HCT116 (cell line): ENCODE measurements around the gene DLEU7. TPM values are rescaled to one million over a fixed set of nuclear protein-coding genes. Genes with fewer than 3 reads are reported as not detected.

Experiments used
- ATAC-seq: fragments of 200-7000 bp; cut with Tn5 transposase; 2 replicates; pipeline ENCODE4 v1.9.1; 2020; ENCODE audit warnings: mild to moderate bottlenecking, moderate library complexity
- BruUV-seq: library from RNA; stranded (reverse); fragments of 400-500 nt; replicated peaks from 2 replicates; lab custom pipeline; 2021; lab: Mats Ljungman, UMichigan
- CTCF ChIA-PET: fragments of 300-600 bp; sonication (Branson Sonifier 250); formaldehyde crosslinking; loops from one replicate; lab custom pipeline; 2021; ENCODE audit warnings: antibody characterized with exemption; lab: Charles Lee
- POLR2A ChIA-PET: fragments of 300-600, 350-600 bp; sonication (Branson Sonifier 250); formaldehyde crosslinking; loops from one replicate; lab custom pipeline; 2021; ENCODE audit warnings: antibody characterized with exemption; lab: Charles Lee
- RAD21 ChIA-PET, 2 experiments: fragments of 300-600 bp; sonication (Branson Sonifier 250); formaldehyde crosslinking; loops; one replicate each; lab custom pipeline; 2023; ENCODE audit warnings: low total read pairs in 2 of 2; ENCODE audit not compliant: uncharacterized antibody in 2 of 2, unreplicated experiment in 2 of 2, low non-redundant PET in 1 of 2; lab: Charles Lee
- DNase-seq: peaks from one replicate; pipeline ENCODE4 v3.0.0-alpha.2; 2010; ENCODE audit warnings: low read depth, low spot score
- H2AFZ ChIP-seq: fragments of 200-600 bp; shearing (Covaris generic), sonication (generic); 2 replicates; pipeline ENCODE4 v1.6.1; 2017; ENCODE audit warnings: low read depth, mixed run types, mixed read lengths, antibody characterized with exemption, low read length; ENCODE audit not compliant: poor library complexity, severe bottlenecking
- H3K27ac ChIP-seq: 2 replicates; pipeline ENCODE4 v1.5.1; 2012; ENCODE audit warnings: low read depth, low read length
- H3K27me3 ChIP-seq: fragments of 200-600 bp; sonication (generic); 2 replicates; pipeline ENCODE4 v1.6.1; 2016; ENCODE audit warnings: mixed run types, low read length, mixed read lengths; ENCODE audit not compliant: insufficient read depth
- H3K36me3 ChIP-seq, 2 experiments: fragments of 200-500 bp in 1 of 2; fragments of 200-600 bp in 1 of 2; sonication (Bioruptor generic) in 1 of 2; sonication (generic) in 1 of 2; 2 replicates each; pipeline versions ENCODE4 v1.5.1 to v1.6.1; 2014 to 2016; ENCODE audit warnings: low read length in 2 of 2, inconsistent platforms in 1 of 2, mixed read lengths in 1 of 2, mixed run types in 1 of 2; ENCODE audit not compliant: insufficient read depth in 2 of 2, control insufficient read depth in 1 of 2
- H3K4me1 ChIP-seq, 2 experiments: fragments of 200-600 bp in 1 of 2; sonication (generic) in 1 of 2; 2 replicates each; pipeline versions ENCODE4 v1.5.1 to v1.6.1; 2012 to 2017; ENCODE audit warnings: low read length in 2 of 2, inconsistent platforms in 1 of 2, mild to moderate bottlenecking in 1 of 2, mixed read lengths in 1 of 2, mixed run types in 1 of 2, moderate library complexity in 1 of 2; ENCODE audit not compliant: insufficient read depth in 2 of 2, control insufficient read depth in 1 of 2
- H3K4me2 ChIP-seq: fragments of 200-600 bp; sonication (generic); 2 replicates; pipeline ENCODE4 v1.6.1; 2017; ENCODE audit warnings: mixed run types, low read length, mixed read lengths
- H3K4me3 ChIP-seq, 2 experiments: fragments of 200-600 bp in 1 of 2; sonication (generic) in 1 of 2; replicated peaks in 1 of 2; 2 replicates each; pipeline ENCODE4 v1.5.1; 2011 to 2016; ENCODE audit warnings: low read length in 2 of 2, control low read depth in 1 of 2, low read depth in 1 of 2, mild to moderate bottlenecking in 1 of 2, mixed read lengths in 1 of 2, mixed run types in 1 of 2
- H3K79me2 ChIP-seq: fragments of 200-600 bp; sonication (generic); 2 replicates; pipeline ENCODE4 v1.6.1; 2017; ENCODE audit warnings: mild to moderate bottlenecking, mixed run types, low read length, moderate library complexity, mixed read lengths; ENCODE audit not compliant: insufficient read depth
- H3K9ac ChIP-seq: fragments of 200-600 bp; sonication (generic); 2 replicates; pipeline ENCODE4 v1.6.1; 2016; ENCODE audit warnings: low read length, mixed read lengths
- H3K9me2 ChIP-seq: fragments of 200-600 bp; sonication (generic), shearing (Covaris generic); 2 replicates; pipeline ENCODE4 v1.6.1; 2017; ENCODE audit warnings: mixed run types, mild to moderate bottlenecking, moderate library complexity; ENCODE audit not compliant: insufficient read depth
- H3K9me3 ChIP-seq, 2 experiments: fragments of 200-500 bp in 1 of 2; fragments of 200-600 bp in 1 of 2; sonication (Bioruptor generic) in 1 of 2; sonication (generic) in 1 of 2; 2 replicates each; pipeline ENCODE4 v1.6.1; 2014 to 2017; ENCODE audit warnings: low read length in 2 of 2, mixed read lengths in 2 of 2, inconsistent platforms in 1 of 2, low read depth in 1 of 2, mild to moderate bottlenecking in 1 of 2, mixed run types in 1 of 2, moderate library complexity in 1 of 2; ENCODE audit not compliant: control insufficient read depth in 1 of 2, insufficient read depth in 1 of 2
- H4K20me1 ChIP-seq: fragments of 200-600 bp; sonication (generic), shearing (Covaris generic); 2 replicates; pipeline ENCODE4 v1.6.1; 2017; ENCODE audit warnings: mixed run types, mild to moderate bottlenecking, moderate library complexity; ENCODE audit not compliant: insufficient read depth
- CBX3 ChIP-seq: IDR thresholded peaks from 2 replicates; pipeline ENCODE4 v1.6.1; 2012; ENCODE audit warnings: low read depth
- CEBPB ChIP-seq: IDR thresholded peaks from 2 replicates; pipeline ENCODE4 v1.6.1; 2012; ENCODE audit warnings: low read depth
- EGR1 ChIP-seq: IDR thresholded peaks from 2 replicates; pipeline ENCODE4 v1.6.1; 2012; ENCODE audit warnings: low read depth
- ELF1 ChIP-seq: IDR thresholded peaks from 2 replicates; pipeline ENCODE4 v1.6.1; 2012; ENCODE audit warnings: low read depth, borderline replicate concordance
- EZH2 ChIP-seq: fragments of 200-600 bp; sonication (generic); IDR thresholded peaks from 2 replicates; pipeline ENCODE4 v1.6.1; 2017; ENCODE audit warnings: antibody characterized with exemption, mixed run types
- EZH2phosphoT487 ChIP-seq: fragments of 200-600 bp; IDR thresholded peaks from 2 replicates; pipeline ENCODE4 v1.6.1; 2018; ENCODE audit warnings: antibody characterized with exemption, borderline replicate concordance
- FOSL1 ChIP-seq: IDR thresholded peaks from 2 replicates; pipeline ENCODE4 v1.6.1; 2012; ENCODE audit warnings: low read depth
- POLR2A ChIP-seq: IDR thresholded peaks from 2 replicates; pipeline ENCODE4 v1.7.0; 2011; ENCODE audit warnings: borderline replicate concordance; ENCODE audit not compliant: insufficient read depth, insufficient read length; ENCODE audit errors: extremely low read depth
- POLR2AphosphoS5 ChIP-seq: IDR thresholded peaks from 2 replicates; pipeline ENCODE4 v1.6.1; 2011; ENCODE audit warnings: mild to moderate bottlenecking, low read depth, low read length, moderate library complexity
- RAD21 ChIP-seq: IDR thresholded peaks from 2 replicates; pipeline ENCODE4 v1.6.1; 2012; ENCODE audit warnings: low read depth, mild to moderate bottlenecking
- SIN3A ChIP-seq: IDR thresholded peaks from 2 replicates; pipeline ENCODE4 v1.6.1; 2012; ENCODE audit warnings: low read depth
- SP1 ChIP-seq: IDR thresholded peaks from 2 replicates; pipeline ENCODE4 v1.6.1; 2012; ENCODE audit warnings: low read depth
- SRF ChIP-seq: IDR thresholded peaks from 2 replicates; pipeline ENCODE4 v1.6.1; 2012; ENCODE audit warnings: low read depth
- TCF7L2 ChIP-seq: IDR thresholded peaks from 2 replicates; pipeline ENCODE4 v1.7.0; 2011; ENCODE audit warnings: borderline replicate concordance, inconsistent platforms; ENCODE audit not compliant: insufficient read depth, insufficient read length; ENCODE audit errors: extremely low read depth
- YY1 ChIP-seq: IDR thresholded peaks from 2 replicates; pipeline ENCODE4 v1.6.1; 2011; ENCODE audit warnings: low read length, low read depth, moderate library complexity, mild to moderate bottlenecking; ENCODE audit not compliant: insufficient replicate concordance; ENCODE audit errors: extremely low read depth
- ZNF274 ChIP-seq: fragments of 200-500 bp; sonication (Bioruptor generic); IDR thresholded peaks from 2 replicates; pipeline ENCODE4 v1.6.1; 2014; ENCODE audit warnings: mild to moderate bottlenecking, low read depth, low read length, inconsistent platforms
- intact Hi-C: fragments of 100-400 bp; cut with micrococcal nuclease; formaldehyde crosslinking; loops from 2 replicates; pipeline ENCODE4 v1.10.0; 2022
- total RNA-seq: library from RNA; stranded (reverse); gene quantifications from one replicate; pipeline ENCODE4 v1.2.1, GENCODE V29; 2021; ENCODE audit not compliant: unreplicated experiment
- TF ChIP-seq, protein P1 (sequence below): IDR thresholded peaks from 2 replicates; pipeline ENCODE4 v1.6.1; 2012
- TF ChIP-seq, protein P2 (sequence below): IDR thresholded peaks from 2 replicates; pipeline ENCODE4 v1.6.1; 2012
- TF ChIP-seq, protein P3 (sequence below), 3 experiments: fragments of 200-600 bp in 1 of 3; sonication (generic) in 1 of 3; IDR thresholded peaks in 2 of 3; conservative IDR thresholded peaks in 1 of 3; 2 replicates each; pipeline ENCODE4 v1.5.1; 2012 to 2017; ENCODE audit warnings: low read depth in 2 of 3, low read length in 2 of 3, antibody characterized with exemption in 1 of 3, borderline replicate concordance in 1 of 3, control low read depth in 1 of 3, mild to moderate bottlenecking in 1 of 3, mixed read lengths in 1 of 3, mixed run types in 1 of 3, moderate library complexity in 1 of 3; ENCODE audit not compliant: insufficient read depth in 1 of 3
- TF ChIP-seq, protein P4 (sequence below): IDR thresholded peaks from 2 replicates; pipeline ENCODE4 v1.6.1; 2012; ENCODE audit warnings: low read depth

Gene DLEU7
- total RNA-seq, 1 experiment from 2014 or later: not detected

DNA sequence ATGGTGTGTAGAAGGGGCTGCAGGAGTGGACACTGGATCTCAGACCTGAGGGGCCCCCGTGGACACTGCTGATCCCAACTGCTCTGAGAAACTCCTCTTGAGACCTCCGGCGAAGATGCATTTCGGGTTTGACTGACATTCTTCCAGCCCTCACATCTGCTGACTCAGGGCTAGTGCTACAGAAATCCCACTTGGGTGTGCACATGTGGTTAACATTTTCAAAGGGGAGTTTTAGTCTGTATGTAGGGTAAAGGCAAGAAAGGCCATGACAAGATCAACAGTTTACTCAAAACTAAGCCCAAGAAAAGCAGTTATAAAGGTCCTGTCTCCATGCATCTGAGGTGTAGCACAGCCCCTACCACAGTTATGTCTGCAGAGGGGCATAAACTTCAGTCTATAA, 31.2 kb downstream of the DLEU7 start:
- DNase-seq (no peak), ATAC-seq (no peak)
- H3K79me2 ChIP-seq: no peaks in the 10 kb centered on the region
- H3K36me3 ChIP-seq: no peaks in the 10 kb centered on the region
- H2AFZ ChIP-seq: no peak overlapping the region
- no peaks in the 10 kb centered on the region for H3K27me3 ChIP-seq
- H3K4me2 ChIP-seq: no peak overlapping the region
- BruUV-seq: no TSS peak
- ChIA-PET RAD21 (no interaction called here), CTCF (interaction anchor here (1.5 kb wide), 1 partner anchor 11 kb away, joined by 3 read pairs; no protein-coding TSS in a partner anchor), POLR2A (no interaction called here)
- H4K20me1 ChIP-seq: no peaks in the 10 kb centered on the region
- no peaks in the 10 kb centered on the region for H3K9me3 ChIP-seq
- peaks cover 2% of the 10 kb centered on the region; the same call in 1 of the 2 replicates for H3K9me2 ChIP-seq
- no peaks in the 10 kb centered on the region for H3K4me1 ChIP-seq
- TF ChIP-seq YY1 (no peak), RAD21 (no peak), POLR2AphosphoS5 (no peak), EGR1 (no peak), ELF1 (no peak), EZH2phosphoT487 (no peak), ZNF274 (no peak), SRF (no peak), SIN3A (no peak), FOSL1 (no peak), EZH2 (no peak), CEBPB (no peak), TCF7L2 (no peak), SP1 (no peak), POLR2A (no peak), CBX3 (no peak)
- TF ChIP-seq, protein P1, sequence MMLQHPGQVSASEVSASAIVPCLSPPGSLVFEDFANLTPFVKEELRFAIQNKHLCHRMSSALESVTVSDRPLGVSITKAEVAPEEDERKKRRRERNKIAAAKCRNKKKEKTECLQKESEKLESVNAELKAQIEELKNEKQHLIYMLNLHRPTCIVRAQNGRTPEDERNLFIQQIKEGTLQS: no peak
- TF ChIP-seq, protein P2, sequence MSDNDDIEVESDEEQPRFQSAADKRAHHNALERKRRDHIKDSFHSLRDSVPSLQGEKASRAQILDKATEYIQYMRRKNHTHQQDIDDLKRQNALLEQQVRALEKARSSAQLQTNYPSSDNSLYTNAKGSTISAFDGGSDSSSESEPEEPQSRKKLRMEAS: no peak
- TF ChIP-seq, protein P3, sequence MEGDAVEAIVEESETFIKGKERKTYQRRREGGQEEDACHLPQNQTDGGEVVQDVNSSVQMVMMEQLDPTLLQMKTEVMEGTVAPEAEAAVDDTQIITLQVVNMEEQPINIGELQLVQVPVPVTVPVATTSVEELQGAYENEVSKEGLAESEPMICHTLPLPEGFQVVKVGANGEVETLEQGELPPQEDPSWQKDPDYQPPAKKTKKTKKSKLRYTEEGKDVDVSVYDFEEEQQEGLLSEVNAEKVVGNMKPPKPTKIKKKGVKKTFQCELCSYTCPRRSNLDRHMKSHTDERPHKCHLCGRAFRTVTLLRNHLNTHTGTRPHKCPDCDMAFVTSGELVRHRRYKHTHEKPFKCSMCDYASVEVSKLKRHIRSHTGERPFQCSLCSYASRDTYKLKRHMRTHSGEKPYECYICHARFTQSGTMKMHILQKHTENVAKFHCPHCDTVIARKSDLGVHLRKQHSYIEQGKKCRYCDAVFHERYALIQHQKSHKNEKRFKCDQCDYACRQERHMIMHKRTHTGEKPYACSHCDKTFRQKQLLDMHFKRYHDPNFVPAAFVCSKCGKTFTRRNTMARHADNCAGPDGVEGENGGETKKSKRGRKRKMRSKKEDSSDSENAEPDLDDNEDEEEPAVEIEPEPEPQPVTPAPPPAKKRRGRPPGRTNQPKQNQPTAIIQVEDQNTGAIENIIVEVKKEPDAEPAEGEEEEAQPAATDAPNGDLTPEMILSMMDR (IDR thresholded peaks at IDR 0.05 in 2 of 3, conservative IDR thresholded peaks at IDR 0.05 in 1 of 3; ENCODE audit: borderline replicate concordance in 1 of 3, insufficient read depth in 1 of 3, low read depth in 2 of 3, low read length in 2 of 3): no peak
- TF ChIP-seq, protein P4, sequence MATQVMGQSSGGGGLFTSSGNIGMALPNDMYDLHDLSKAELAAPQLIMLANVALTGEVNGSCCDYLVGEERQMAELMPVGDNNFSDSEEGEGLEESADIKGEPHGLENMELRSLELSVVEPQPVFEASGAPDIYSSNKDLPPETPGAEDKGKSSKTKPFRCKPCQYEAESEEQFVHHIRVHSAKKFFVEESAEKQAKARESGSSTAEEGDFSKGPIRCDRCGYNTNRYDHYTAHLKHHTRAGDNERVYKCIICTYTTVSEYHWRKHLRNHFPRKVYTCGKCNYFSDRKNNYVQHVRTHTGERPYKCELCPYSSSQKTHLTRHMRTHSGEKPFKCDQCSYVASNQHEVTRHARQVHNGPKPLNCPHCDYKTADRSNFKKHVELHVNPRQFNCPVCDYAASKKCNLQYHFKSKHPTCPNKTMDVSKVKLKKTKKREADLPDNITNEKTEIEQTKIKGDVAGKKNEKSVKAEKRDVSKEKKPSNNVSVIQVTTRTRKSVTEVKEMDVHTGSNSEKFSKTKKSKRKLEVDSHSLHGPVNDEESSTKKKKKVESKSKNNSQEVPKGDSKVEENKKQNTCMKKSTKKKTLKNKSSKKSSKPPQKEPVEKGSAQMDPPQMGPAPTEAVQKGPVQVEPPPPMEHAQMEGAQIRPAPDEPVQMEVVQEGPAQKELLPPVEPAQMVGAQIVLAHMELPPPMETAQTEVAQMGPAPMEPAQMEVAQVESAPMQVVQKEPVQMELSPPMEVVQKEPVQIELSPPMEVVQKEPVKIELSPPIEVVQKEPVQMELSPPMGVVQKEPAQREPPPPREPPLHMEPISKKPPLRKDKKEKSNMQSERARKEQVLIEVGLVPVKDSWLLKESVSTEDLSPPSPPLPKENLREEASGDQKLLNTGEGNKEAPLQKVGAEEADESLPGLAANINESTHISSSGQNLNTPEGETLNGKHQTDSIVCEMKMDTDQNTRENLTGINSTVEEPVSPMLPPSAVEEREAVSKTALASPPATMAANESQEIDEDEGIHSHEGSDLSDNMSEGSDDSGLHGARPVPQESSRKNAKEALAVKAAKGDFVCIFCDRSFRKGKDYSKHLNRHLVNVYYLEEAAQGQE: no peak
- intact Hi-C loops: no loop called here
- H3K9ac ChIP-seq: no peak overlapping the region
- no peak overlapping the region for H3K27ac ChIP-seq
- H3K4me3 ChIP-seq: no peak overlapping the region
